Testis (tissue), 3 donors: ENCODE results near the gene TMEM182. TPM values are rescaled to one million over a fixed set of nuclear protein-coding genes. Genes with fewer than 3 reads are reported as not detected.

ENCODE experiments used
- DNase-seq: peaks from one replicate; pipeline ENCODE4 v3.0.0-alpha.2; 2019
- H3K27ac ChIP-seq, 2 donors: fragments of 200-600 bp; sonication (generic); one replicate each; pipeline ENCODE4 v1.5.1; 2019
- H3K27me3 ChIP-seq: fragments of 200-600 bp; sonication (generic); one replicate; pipeline ENCODE4 v1.5.1; 2019
- H3K36me3 ChIP-seq: fragments of 200-600 bp; sonication (generic); one replicate; pipeline ENCODE4 v1.5.1; 2017; ENCODE audit warnings: low read depth; ENCODE audit errors: missing control alignments
- H3K4me1 ChIP-seq: fragments of 200-600 bp; sonication (generic); one replicate; pipeline ENCODE4 v1.5.1; 2019
- H3K4me3 ChIP-seq, 2 donors: fragments of 200-600 bp; sonication (generic); one replicate each; pipeline ENCODE4 v1.5.1; 2017 to 2019
- H3K9me3 ChIP-seq: fragments of 200-600 bp; sonication (generic); one replicate; pipeline ENCODE4 v1.5.1; 2017
- POLR2A ChIP-seq: fragments of 450-650 bp; IDR thresholded peaks from one replicate; pipeline ENCODE4 v1.6.1; 2017; ENCODE audit warnings: antibody characterized with exemption, mild to moderate bottlenecking, moderate library complexity
- WGBS, 2 donors: methylation state at CpG; one replicate each; pipeline ENCODE4 v1.1.5; 2018; 5-methylcytosine and 5-hydroxymethylcytosine counted together
- intact Hi-C: fragments of 100-400 bp; cut with DNase I; formaldehyde crosslinking; loops from one replicate; pipeline ENCODE4 v1.15.1; 2023; ENCODE audit warnings: low total_unique reads
- polyA plus RNA-seq: library from polyadenylated mRNA; stranded (reverse); fragments of 350-450 nt; fragmentation: Illumina TruSeq; extraction: RNeasy Lipid Tissue Mini Kit (QIAGEN cat#74804); gene quantifications from one replicate; pipeline ENCODE4 v1.2.3, GENCODE V29; 2014; ENCODE audit warnings: low read depth, low replicate concordance; ENCODE audit not compliant: insufficient read depth
- total RNA-seq, 2 donors: library from RNA; depleted of rRNA; stranded (reverse); fragments of >200 nt; gene quantifications; one replicate each; pipeline ENCODE4 v1.2.3, GENCODE V29; 2016
- TF ChIP-seq, protein P1 (sequence below), 3 experiments: fragments of 450-650 bp in 2 of 3; fragments of 200-600 bp in 1 of 3; sonication (generic) in 1 of 3; IDR thresholded peaks; one replicate each; pipeline ENCODE4 v1.5.1; 2016 to 2019; ENCODE audit warnings: antibody characterized with exemption in 3 of 3, mild to moderate bottlenecking in 2 of 3, moderate library complexity in 1 of 3

The TMEM182 gene
- total and polyA plus RNA-seq, 3 donors from 2014 or later: 3.0 to 4.1 (median 3.6) TPM

DNA sequence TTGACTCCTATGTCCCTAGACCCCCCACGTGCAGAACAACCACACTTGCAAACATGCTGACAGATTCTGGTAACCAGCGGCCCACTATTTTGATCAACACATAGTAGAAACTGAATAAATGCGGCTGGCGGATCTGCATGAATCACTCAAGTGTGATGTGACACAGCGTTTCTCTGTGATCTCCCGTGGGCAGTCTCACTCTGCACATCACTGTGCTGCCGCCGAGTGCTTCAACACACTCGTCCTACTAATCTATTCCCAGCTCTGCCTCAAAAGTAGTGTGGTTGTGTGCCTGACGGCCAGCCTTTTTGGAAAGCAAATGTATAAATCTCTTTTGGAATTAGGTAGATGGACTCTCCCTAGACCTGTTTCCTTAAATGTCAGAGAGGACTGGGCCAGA lies 37.3 kb upstream of the TMEM182 start:
- H3K27me3 ChIP-seq: no peaks in the 10 kb centered on the region
- whole genome bisulfite sequencing, 2 donors: 94% methylated on average over 10 of the region's 10 CpGs
- no peak overlapping the region for H3K4me3 ChIP-seq
- no peak overlapping the region for H3K27ac ChIP-seq
- H3K36me3 ChIP-seq: no peaks in the 10 kb centered on the region
- DNase-seq: no peak
- no peaks in the 10 kb centered on the region for H3K9me3 ChIP-seq
- TF ChIP-seq, protein P1, sequence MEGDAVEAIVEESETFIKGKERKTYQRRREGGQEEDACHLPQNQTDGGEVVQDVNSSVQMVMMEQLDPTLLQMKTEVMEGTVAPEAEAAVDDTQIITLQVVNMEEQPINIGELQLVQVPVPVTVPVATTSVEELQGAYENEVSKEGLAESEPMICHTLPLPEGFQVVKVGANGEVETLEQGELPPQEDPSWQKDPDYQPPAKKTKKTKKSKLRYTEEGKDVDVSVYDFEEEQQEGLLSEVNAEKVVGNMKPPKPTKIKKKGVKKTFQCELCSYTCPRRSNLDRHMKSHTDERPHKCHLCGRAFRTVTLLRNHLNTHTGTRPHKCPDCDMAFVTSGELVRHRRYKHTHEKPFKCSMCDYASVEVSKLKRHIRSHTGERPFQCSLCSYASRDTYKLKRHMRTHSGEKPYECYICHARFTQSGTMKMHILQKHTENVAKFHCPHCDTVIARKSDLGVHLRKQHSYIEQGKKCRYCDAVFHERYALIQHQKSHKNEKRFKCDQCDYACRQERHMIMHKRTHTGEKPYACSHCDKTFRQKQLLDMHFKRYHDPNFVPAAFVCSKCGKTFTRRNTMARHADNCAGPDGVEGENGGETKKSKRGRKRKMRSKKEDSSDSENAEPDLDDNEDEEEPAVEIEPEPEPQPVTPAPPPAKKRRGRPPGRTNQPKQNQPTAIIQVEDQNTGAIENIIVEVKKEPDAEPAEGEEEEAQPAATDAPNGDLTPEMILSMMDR (IDR thresholded peaks at IDR 0.05): no peak
- TF ChIP-seq POLR2A: no peak
- intact Hi-C loops: no loop called here
- no peaks in the 10 kb centered on the region for H3K4me1 ChIP-seq

DNA sequence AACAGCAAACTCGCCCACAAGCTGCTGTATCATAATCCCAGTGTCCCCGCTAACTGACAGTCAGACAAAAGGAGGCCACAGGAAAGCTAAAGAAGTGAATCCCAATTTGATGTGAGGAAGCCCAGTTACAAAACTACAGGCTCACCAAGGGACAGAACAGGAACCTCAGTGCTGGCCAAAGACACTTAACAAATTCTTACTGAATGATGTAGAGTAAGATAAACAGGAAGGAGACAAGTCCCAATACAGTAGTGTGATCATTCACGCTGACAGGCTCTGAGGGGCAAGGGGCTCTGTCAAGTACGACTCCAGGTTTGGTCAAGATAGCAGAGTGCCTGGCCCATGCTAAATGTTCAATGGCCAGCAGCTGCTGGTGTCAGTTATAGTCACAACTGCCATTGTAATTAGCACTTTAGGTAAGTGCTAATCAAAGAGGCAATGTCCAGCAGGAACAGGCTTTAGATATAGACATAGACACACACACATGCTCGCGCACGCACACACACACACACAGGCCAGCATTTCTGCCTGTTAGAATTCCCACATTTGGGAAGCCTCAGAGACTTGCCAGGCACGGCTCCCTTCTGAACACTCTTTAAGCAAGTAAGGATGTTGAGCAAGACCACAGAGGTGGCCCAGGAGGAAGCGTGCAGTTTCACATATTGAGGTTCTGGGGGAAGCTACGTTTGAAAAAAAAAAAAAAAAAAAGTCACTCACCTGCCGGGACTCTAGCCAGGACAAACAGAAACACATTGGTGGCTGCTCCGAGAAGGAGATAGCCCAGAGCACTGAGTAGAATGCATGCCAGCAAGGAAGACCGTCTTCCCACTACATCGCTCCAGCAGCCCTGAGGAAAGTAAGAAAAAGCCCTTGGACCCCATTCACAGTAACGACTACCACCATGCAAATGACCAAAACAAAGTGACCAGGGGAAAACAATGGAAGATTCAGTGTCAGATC lies 35.4 kb upstream of the TMEM182 start:
- Histone ChIP-seq H3K9me3 (no peaks in the 10 kb centered on the region), H3K36me3 (no peaks in the 10 kb centered on the region), H3K4me1 (no peaks in the 10 kb centered on the region), H3K27ac (no peak overlapping the region), H3K27me3 (no peaks in the 10 kb centered on the region), H3K4me3 (no peak overlapping the region)
- TF ChIP-seq POLR2A: no peak
- TF ChIP-seq, protein P1 (IDR thresholded peaks at IDR 0.05): no peak
- intact Hi-C loops: no loop called here
- 82 to 86% methylated on average over 15 of the region's 15 CpGs for WGBS, 2 donors
- no peak for DNase-seq

DNA sequence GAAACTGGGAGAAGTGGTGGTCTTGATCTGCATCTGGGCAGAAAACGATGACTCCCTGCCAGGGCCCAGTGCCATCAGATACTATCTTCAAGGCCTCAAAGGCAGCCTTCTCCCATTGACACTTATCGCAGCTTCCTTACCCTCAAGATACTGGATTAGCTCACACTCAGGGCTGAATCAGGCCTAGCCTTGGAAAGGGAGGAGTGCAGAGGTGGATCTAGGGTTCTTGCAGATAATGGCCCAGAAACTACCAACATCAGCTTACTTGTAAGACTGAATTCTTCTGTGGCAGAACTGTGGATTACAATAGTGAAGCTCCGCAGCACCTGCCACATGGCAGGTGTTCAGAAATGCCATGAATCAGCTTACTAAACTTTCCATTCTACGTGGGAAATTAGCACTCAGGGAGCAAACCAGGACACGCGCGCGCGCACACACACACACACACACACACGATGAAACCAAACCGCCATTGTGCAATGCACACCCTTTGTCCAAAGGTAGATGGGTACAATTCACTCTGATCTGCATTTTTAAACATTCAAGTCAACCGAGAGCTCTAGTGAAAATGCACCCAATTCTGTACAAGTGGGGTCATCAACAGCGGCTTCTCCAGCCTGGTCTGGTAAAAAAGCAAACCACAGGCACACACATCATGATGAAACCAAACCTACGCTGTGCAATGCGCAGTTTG lies 26.3 kb upstream of the TMEM182 start:
- H3K36me3 ChIP-seq: no peaks in the 10 kb centered on the region

DNA sequence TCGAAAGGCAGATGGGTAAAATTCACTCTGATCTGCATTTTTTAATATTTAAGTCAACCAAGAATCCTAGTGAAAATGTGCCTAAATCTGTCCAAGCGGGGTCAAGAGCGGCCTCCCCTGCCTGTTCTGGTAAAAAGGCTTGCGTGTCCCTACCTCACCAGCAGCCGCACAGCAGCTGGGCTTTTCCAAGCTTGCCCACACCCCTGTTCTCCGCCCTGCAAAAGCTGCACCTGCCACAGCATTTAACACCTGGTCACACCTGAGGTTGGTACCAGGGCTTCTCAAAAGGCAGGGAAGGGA lies 25.8 kb upstream of the TMEM182 start:
- intact Hi-C loops: no loop called here

More for the DNA sequence above, 26.3 kb upstream of the TMEM182 start:
- no peak overlapping the region for H3K27ac ChIP-seq
- DNase-seq: no peak
- peaks cover 7% of the 10 kb centered on the region for H3K4me1 ChIP-seq
- H3K4me3 ChIP-seq: peak overlapping the region in 1 of 2 donors; percentile 88
- no peaks in the 10 kb centered on the region for H3K27me3 ChIP-seq
- H3K9me3 ChIP-seq: no peaks in the 10 kb centered on the region
- TF ChIP-seq POLR2A: no peak
- TF ChIP-seq, protein P1 (IDR thresholded peaks at IDR 0.05): no peak
- WGBS, 2 donors: 39 to 55% methylated on average over 15 of the region's 15 CpGs
- intact Hi-C loops: no loop called here

More for the DNA sequence above, 25.8 kb upstream of the TMEM182 start:
- H3K4me1 ChIP-seq: peaks cover 7% of the 10 kb centered on the region
- TF ChIP-seq, protein P1 (IDR thresholded peaks at IDR 0.05): no peak
- no peak for TF ChIP-seq POLR2A
- no peaks in the 10 kb centered on the region for H3K9me3 ChIP-seq
- no peaks in the 10 kb centered on the region for H3K36me3 ChIP-seq
- peak; percentile 32 for DNase-seq
- peak overlapping the region; percentile 71 to 76 for H3K27ac ChIP-seq
- WGBS, 2 donors: 10 to 21% methylated on average over 6 of the region's 6 CpGs
- H3K27me3 ChIP-seq: no peaks in the 10 kb centered on the region
- peak overlapping the region; percentile 78 to 88 for H3K4me3 ChIP-seq
